Heart left ventricle (tissue), 16 donors: Measurements from ENCODE around the gene PCSK5. TPM values are rescaled to one million over a fixed set of nuclear protein-coding genes. Genes with fewer than 3 reads are reported as not detected.

Source experiments
- ATAC-seq, 4 donors: fragments of 200-7000 bp; cut with Tn5 transposase; one replicate each; pipeline ENCODE4 v1.9.1; 2020 to 2022; ENCODE audit warnings: moderate library complexity in 4 of 4, mild to moderate bottlenecking in 3 of 4, moderate number of reproducible peaks in 1 of 4
- DNase-seq, 5 donors: peaks; one replicate each; pipeline ENCODE4 v3.0.0-alpha.2; 2020
- H3K27ac ChIP-seq, 12 donors: fragments of 200-600 bp; sonication (generic) in 4 of 12; one replicate each; pipeline versions ENCODE4 v1.5.0 to v1.8.0; 2016 to 2022; ENCODE audit warnings: mild to moderate bottlenecking in 2 of 12
- H3K27me3 ChIP-seq, 9 donors: fragments of 200-600 bp; sonication (generic) in 2 of 9; one replicate each; pipeline versions ENCODE4 v1.5.1 to v1.8.0; 2016 to 2022; ENCODE audit warnings: mild to moderate bottlenecking in 3 of 9
- H3K36me3 ChIP-seq, 9 donors: fragments of 200-600 bp; sonication (generic) in 2 of 9; one replicate each; pipeline versions ENCODE4 v1.5.0 to v1.8.0; 2018 to 2022; ENCODE audit warnings: mild to moderate bottlenecking in 2 of 9
- H3K4me1 ChIP-seq, 12 donors: fragments of 200-600 bp; sonication (generic) in 4 of 12; one replicate each; pipeline versions ENCODE4 v1.5.0 to v1.8.0; 2016 to 2022; ENCODE audit warnings: mild to moderate bottlenecking in 3 of 12
- H3K4me3 ChIP-seq, 12 donors: fragments of 200-600 bp; sonication (generic) in 4 of 12; one replicate each; pipeline versions ENCODE4 v1.5.0 to v1.8.0; 2017 to 2022; ENCODE audit warnings: mild to moderate bottlenecking in 9 of 12, moderate library complexity in 4 of 12
- H3K9me3 ChIP-seq, 12 donors: fragments of 200-600 bp; sonication (generic) in 4 of 12; one replicate each; pipeline versions ENCODE4 v1.5.0 to v1.8.0; 2016 to 2022; ENCODE audit warnings: mild to moderate bottlenecking in 1 of 12
- CTCF ChIP-seq, 12 donors: fragments of 200-600 bp; sonication (generic) in 4 of 12; IDR thresholded peaks; one replicate each; pipeline versions ENCODE4 v1.5.0 to v1.8.0; 2018 to 2022; ENCODE audit warnings: antibody characterized with exemption in 12 of 12, mild to moderate bottlenecking in 5 of 12
- POLR2A ChIP-seq, 2 donors: fragments of 450-650 bp; IDR thresholded peaks; one replicate each; pipeline ENCODE4 v1.6.1; 2017; ENCODE audit warnings: antibody characterized with exemption in 2 of 2, mild to moderate bottlenecking in 2 of 2, moderate library complexity in 2 of 2
- WGBS, 4 donors: extraction: QIAGEN DNeasy Blood & Tissue Kit in 2 of 4; methylation state at CpG; one replicate each; pipeline versions ENCODE4 v1.1.5 to v1.1.7; 2013 to 2018; 5-methylcytosine and 5-hydroxymethylcytosine counted together
- intact Hi-C, 10 donors: fragments of 100-400 bp; cut with DNase I; formaldehyde crosslinking; loops; one replicate each; pipeline versions ENCODE4 v1.11.1 to v1.14.2; 2022
- polyA plus RNA-seq, 2 donors: library from polyadenylated mRNA; stranded (reverse); fragments of 200-250 nt; gene quantifications; one replicate each; pipeline ENCODE4 v1.2.3, GENCODE V29; 2013
- total RNA-seq, 9 donors: library from RNA; depleted of rRNA in 2 of 9; stranded (reverse); fragments of >200 nt in 2 of 9; fragmentation: NEBNext Ultra II Directional in 3 of 9; extraction: Animal tissue kit (Norgen Biotek cat#: 25700) in 3 of 9; gene quantifications; one replicate each; pipeline versions ENCODE4 v1.1.0 to v1.2.4, GENCODE V29; 2016 to 2023
- donor health status: ischemic (EF 13 %, LVEDD 7.1; RV severe dilation, severe dysfunction).
- donor health status: healthy with polysubstance abuse.
- donor health status: DM: no; HTN: yes; CAD: no.
- donor health status: DM: no; HTN: no; CAD: no.
- donor health status: ischemic (EF 25% LVEDD 6.9; RV normal size, moderate dysfunction).
- donor health status: ischemic (EF 25% LVEDD 5.7; RV mildly dilated, moderate dysfunction).
- donor health status: healthy.
- donor health status: DM: yes; HTN: yes; CAD: no.
- donor health status: ischemic (EF 35%, LVEDD 5.7; RV mildly dilated, moderate dysfunction).
- donor health status: nonischemic (EF 11% LVEDD 7.7; RV severe dilation, severe dysfunction).
- donor health status: DM: yes; HTN: yes; CAD: no.
- donor health status: PGD.
- donor health status: ischemic (EF 29% LVEDD 5.4; RV normal size, mild dysfunction).
- donor health status: nonischemic (EF 23%, LVEDD 6.1; RV moderate dilation, normal function).

Gene PCSK5
- total and polyA plus RNA-seq, 11 donors = 1.3 to 13.6 (median 5.9) TPM

- Histone ChIP-seq H3K9me3 (no peaks in the 10 kb centered on the region), H3K36me3 (peaks cover 0 to 8% (median 0%) of the 10 kb centered on the region in 9 donors), H3K27me3 (no peaks in the 10 kb centered on the region), H3K27ac (no peak overlapping the region), H3K4me3 (no peak overlapping the region), H3K4me1 (no peaks in the 10 kb centered on the region)
- intact Hi-C loops = loop anchor here in 1 of 10 donors (10.0 kb wide), 1 partner anchor 64 kb away; no protein-coding TSS in a partner anchor
- no peak for TF ChIP-seq CTCF (IDR thresholded peaks at IDR 0.05)
- no peak for ATAC-seq
- no peak for DNase-seq
- WGBS, 4 donors = 61 to 75% (median 68%) methylated on average over 6 of the region's 6 CpGs
Measured at GRCh38 chr9:76090330-76090729, 199.9 kb downstream of the PCSK5 start.

- H3K4me3 ChIP-seq = no peak overlapping the region
- no peak for DNase-seq
- WGBS, 4 donors = 87 to 93% (median 92%) methylated on average over 10 of the region's 10 CpGs
- no peak for TF ChIP-seq POLR2A (IDR thresholded peaks at IDR 0.05)
- no peak for TF ChIP-seq CTCF (IDR thresholded peaks at IDR 0.05)
- no peaks in the 10 kb centered on the region for H3K4me1 ChIP-seq
- intact Hi-C loops = loop anchor here in 1 of 10 donors (10.0 kb wide), 1 partner anchor 64 kb away; no protein-coding TSS in a partner anchor
- H3K27ac ChIP-seq = no peak overlapping the region
- peaks cover 0 to 13% (median 0%) of the 10 kb centered on the region in 9 donors for H3K36me3 ChIP-seq
- H3K27me3 ChIP-seq = no peaks in the 10 kb centered on the region
- no peaks in the 10 kb centered on the region for H3K9me3 ChIP-seq
- no peak for ATAC-seq
Measured at GRCh38 chr9:76090909-76091308, 200.4 kb downstream of the PCSK5 start.

GRCh38 chr9:76092572-76092971 lies 202.1 kb downstream of the PCSK5 start:
- intact Hi-C loops = loop anchor here in 1 of 10 donors (10.0 kb wide), 1 partner anchor 62 kb away; no protein-coding TSS in a partner anchor
- DNase-seq (no peak), ATAC-seq (no peak)

GRCh38 chr9:76095585-76095984 lies 205.1 kb downstream of the PCSK5 start:
- ATAC-seq (no peak), DNase-seq (no peak)
- no peaks in the 10 kb centered on the region for H3K27me3 ChIP-seq
- peaks cover 0 to 13% (median under 1%) of the 10 kb centered on the region in 12 donors for H3K4me1 ChIP-seq
- H3K27ac ChIP-seq = no peak overlapping the region
- no peak overlapping the region for H3K4me3 ChIP-seq
- no peaks in the 10 kb centered on the region for H3K9me3 ChIP-seq
- WGBS, 4 donors = 92 to 96% (median 94%) methylated on average over 4 of the region's 4 CpGs
- H3K36me3 ChIP-seq = peaks cover 0 to 40% (median 6%) of the 10 kb centered on the region in 9 donors
- intact Hi-C loops = loop anchor here in 1 of 10 donors (10.0 kb wide), 1 partner anchor 59 kb away; no protein-coding TSS in a partner anchor
- TF ChIP-seq CTCF (IDR thresholded peaks at IDR 0.05) = no peak

More at GRCh38 chr9:76092572-76092971, 202.1 kb downstream of the PCSK5 start:
- TF ChIP-seq CTCF (IDR thresholded peaks at IDR 0.05) = no peak
- H3K36me3 ChIP-seq = peaks cover 0 to 23% (median 2%) of the 10 kb centered on the region in 9 donors
- H3K27me3 ChIP-seq = no peaks in the 10 kb centered on the region
- H3K4me3 ChIP-seq = no peak overlapping the region
- WGBS, 4 donors = 70 to 78% (median 78%) methylated on average over 4 of the region's 4 CpGs
- H3K27ac ChIP-seq = no peak overlapping the region
- no peaks in the 10 kb centered on the region for H3K9me3 ChIP-seq
- no peaks in the 10 kb centered on the region for H3K4me1 ChIP-seq
